Dendritic cell treated with granulocyte-macrophage colony-stimulating factor and Interleukin-4, amounts not matched to agents 40 ng/mL and 50 ng/mL, for 4 days (primary cell): ENCODE data around the gene PTGFRN.

Experiments used
- H3K27ac Mint-ChIP-seq: one replicate; pipeline ENCODE4 v1.8.0; 2022; ENCODE audit warnings: mild to moderate bottlenecking, mixed read lengths
- H3K27me3 Mint-ChIP-seq: one replicate; pipeline ENCODE4 v1.8.0; 2022; ENCODE audit warnings: mild to moderate bottlenecking, mixed read lengths
- H3K36me3 Mint-ChIP-seq: one replicate; pipeline ENCODE4 v1.8.0; 2022; ENCODE audit warnings: low read depth, mixed read lengths
- H3K4me1 Mint-ChIP-seq: one replicate; pipeline ENCODE4 v1.8.0; 2022; ENCODE audit warnings: low read depth, mixed read lengths
- H3K4me3 Mint-ChIP-seq: one replicate; pipeline ENCODE4 v1.8.0; 2022; ENCODE audit warnings: mild to moderate bottlenecking, moderate library complexity, mixed read lengths
- H3K9me3 Mint-ChIP-seq: one replicate; pipeline ENCODE4 v1.8.0; 2022; ENCODE audit warnings: mixed read lengths
- intact Hi-C: fragments of 100-400 bp; cut with micrococcal nuclease; formaldehyde crosslinking; loops from one replicate; pipeline ENCODE4 v1.15.0; 2022

Gene PTGFRN

DNA sequence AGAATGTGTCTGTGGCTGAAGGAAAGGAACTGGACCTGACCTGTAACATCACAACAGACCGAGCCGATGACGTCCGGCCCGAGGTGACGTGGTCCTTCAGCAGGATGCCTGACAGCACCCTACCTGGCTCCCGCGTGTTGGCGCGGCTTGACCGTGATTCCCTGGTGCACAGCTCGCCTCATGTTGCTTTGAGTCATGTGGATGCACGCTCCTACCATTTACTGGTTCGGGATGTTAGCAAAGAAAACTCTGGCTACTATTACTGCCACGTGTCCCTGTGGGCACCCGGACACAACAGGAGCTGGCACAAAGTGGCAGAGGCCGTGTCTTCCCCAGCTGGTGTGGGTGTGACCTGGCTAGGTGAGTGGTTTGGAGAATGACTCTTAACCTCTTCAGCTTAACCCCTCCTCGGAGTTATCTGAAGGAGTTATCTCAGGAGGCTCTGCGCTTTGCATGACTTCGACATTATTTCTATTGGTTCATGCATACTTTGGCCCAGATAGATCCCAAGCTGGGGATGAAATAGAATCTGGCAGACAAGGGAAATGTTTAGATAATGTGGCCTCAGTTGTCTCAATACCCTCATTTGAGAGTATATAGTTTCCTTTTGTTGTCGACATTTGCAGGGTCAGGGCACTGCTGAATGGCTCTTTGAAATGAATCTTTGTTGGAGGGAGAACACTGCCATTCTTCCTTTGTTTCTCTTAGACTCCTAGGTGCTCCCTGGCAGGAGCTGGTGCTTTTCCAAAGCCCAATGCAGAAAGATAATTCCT is 39.7 kb downstream of the PTGFRN start:
- Mint-ChIP-seq H3K4me3 (no peak overlapping the region), H3K27ac (no peak overlapping the region), H3K9me3 (no peaks in the 10 kb centered on the region), H3K36me3 (peaks cover 62% of the 10 kb centered on the region), H3K27me3 (peaks cover 3% of the 10 kb centered on the region), H3K4me1 (peaks cover 5% of the 10 kb centered on the region)
- intact Hi-C loops = no loop called here

DNA sequence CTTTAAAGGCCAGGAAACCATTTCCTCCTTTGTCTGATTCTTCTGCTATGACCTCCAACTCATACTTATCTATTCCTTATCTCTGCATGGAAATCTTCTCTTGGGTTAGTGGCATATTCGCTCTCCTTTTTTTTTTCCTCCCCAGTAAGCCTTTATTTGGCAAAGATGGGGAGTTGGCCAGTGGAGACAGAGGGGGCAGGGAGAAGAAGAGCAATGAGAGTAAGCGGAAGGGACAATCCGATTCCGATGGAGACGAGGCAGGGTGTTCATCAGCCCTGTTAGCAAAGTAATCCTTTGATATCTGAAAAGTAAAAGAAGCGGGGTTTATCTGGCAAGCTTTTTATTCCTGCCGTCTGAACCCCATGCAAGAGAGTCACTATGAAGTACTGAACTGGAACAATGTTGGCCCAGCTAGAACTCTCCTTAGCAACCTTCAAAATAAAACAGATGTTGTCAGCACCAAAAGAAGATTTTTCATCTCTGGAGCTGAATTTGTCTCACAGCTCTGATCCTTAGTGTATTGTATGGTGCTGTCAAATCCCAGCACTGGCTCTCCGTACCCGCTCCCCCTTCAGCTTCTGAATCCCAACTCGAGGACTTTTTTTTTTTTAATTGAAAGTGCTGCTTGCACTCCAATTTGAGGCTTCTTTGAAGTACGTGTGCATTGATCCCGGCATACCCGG is 40.9 kb downstream of the PTGFRN start:
- no peak overlapping the region for H3K4me3 Mint-ChIP-seq
- no peak overlapping the region for H3K27ac Mint-ChIP-seq
- no peaks in the 10 kb centered on the region for H3K27me3 Mint-ChIP-seq
- H3K9me3 Mint-ChIP-seq = no peaks in the 10 kb centered on the region
- H3K36me3 Mint-ChIP-seq = peaks cover 49% of the 10 kb centered on the region
- H3K4me1 Mint-ChIP-seq = peaks cover 5% of the 10 kb centered on the region
- intact Hi-C loops = no loop called here

DNA sequence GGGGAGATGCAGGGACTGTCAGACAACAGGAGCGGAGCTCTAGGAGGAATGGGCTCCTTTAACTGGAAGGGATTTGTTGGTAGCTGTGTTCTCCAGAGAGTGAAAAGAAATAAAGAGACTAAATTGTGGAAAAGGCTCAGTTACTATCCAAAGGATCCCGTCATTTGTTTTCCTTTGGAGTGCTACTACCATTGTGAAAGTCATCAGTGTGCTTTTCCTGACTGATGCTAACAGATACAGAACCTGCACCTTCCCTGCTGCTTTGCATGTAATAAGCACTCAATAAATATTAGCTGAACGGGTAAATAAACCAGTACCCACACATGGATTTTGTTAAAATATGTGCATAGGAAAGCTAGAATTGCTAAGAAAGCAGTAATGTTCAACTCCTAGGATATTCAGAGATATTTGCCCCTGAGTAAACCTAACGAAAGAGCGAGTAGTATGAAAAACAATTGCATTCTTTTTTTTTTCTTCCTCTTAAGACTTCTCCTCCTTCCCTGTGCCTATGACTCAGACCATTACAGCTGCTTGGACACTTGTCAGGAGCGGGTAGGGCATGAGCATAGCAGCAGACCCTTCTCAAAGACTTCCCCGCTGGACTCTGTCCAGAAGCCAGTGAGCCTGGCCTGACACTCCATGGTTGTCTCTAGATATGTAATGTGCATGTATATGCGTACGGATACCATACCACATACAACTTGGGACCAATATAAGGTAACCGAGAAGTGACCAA is 41.7 kb downstream of the PTGFRN start:
- H3K27me3 Mint-ChIP-seq = no peaks in the 10 kb centered on the region
- H3K9me3 Mint-ChIP-seq = no peaks in the 10 kb centered on the region
- H3K4me3 Mint-ChIP-seq = no peak overlapping the region
- H3K27ac Mint-ChIP-seq = no peak overlapping the region
- H3K4me1 Mint-ChIP-seq = peaks cover 5% of the 10 kb centered on the region
- peaks cover 42% of the 10 kb centered on the region for H3K36me3 Mint-ChIP-seq
- intact Hi-C loops = no loop called here

DNA sequence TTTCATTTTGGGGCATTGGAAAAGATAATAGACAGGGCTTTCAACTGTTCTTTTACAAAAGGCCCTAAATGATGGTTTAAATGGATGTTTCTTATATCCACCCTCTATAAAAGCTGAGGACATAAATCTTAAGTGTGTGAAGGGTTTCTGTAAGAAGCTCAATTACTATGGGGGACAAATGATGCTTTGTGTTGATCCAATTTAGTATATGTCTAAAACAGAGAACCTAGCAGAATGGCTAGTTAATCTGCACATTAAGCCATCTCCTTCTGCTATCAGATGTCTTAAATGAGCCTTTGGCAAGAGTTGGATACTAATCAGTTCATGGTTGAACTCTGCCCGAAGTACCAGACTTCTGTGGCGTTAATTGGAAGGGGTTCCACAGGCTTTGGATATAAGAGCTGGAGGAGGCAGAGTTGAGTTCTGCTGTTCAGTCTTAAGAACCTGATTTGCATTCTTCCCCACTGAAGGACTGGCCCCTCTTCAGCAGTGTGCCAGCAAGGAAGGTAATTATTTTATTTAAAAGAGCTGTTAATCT is 43.1 kb downstream of the PTGFRN start:
- intact Hi-C loops = no loop called here
- H3K9me3 Mint-ChIP-seq = no peaks in the 10 kb centered on the region
- H3K4me3 Mint-ChIP-seq = no peak overlapping the region
- peaks cover 5% of the 10 kb centered on the region for H3K4me1 Mint-ChIP-seq
- H3K36me3 Mint-ChIP-seq = peaks cover 30% of the 10 kb centered on the region
- no peaks in the 10 kb centered on the region for H3K27me3 Mint-ChIP-seq
- no peak overlapping the region for H3K27ac Mint-ChIP-seq

DNA sequence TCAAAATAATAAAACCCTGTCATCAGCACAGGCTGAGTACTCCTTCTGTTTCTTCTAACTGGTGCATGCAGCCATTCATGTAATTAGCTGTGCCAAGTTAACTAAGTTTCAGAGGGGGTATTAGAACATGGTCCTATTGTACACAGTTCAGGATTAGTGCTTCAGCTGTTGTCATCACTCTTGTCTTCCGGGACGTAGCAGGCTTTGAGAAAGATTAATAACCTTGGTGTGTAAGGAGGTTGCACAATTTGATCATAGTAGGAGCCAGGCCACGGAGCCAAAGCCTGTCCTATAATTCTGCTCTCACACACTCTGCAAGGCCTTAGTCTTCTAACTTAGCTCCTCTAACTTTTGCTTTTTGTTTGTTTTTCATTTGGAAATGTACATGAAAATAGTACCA is 44.7 kb downstream of the PTGFRN start:
- Mint-ChIP-seq H3K4me1 (peaks cover 5% of the 10 kb centered on the region), H3K27me3 (no peaks in the 10 kb centered on the region), H3K9me3 (no peaks in the 10 kb centered on the region), H3K36me3 (peaks cover 24% of the 10 kb centered on the region), H3K27ac (no peak overlapping the region), H3K4me3 (no peak overlapping the region)
- intact Hi-C loops = no loop called here

DNA sequence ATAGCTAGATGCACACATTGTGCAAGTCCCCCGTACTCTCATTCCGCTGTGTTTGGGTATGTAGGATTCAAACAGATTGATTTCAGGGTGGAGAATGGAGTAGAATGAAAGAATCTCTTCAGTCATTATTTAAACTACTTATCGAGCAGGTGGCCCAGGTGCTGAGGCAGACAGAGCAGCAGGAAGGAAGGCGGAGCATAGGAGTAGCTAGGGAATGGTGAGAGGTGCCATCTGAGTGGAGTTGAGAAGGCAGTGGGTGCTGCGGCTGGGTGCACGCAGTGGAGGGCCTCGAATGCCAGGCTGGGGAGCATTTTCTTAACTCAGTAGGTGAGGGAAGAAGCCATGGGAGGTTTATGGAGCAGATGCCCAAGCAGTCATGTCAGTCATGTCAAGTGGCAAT is 46.7 kb downstream of the PTGFRN start:
- Mint-ChIP-seq H3K9me3 (no peaks in the 10 kb centered on the region), H3K27ac (no peak overlapping the region), H3K4me3 (no peak overlapping the region), H3K36me3 (peaks cover 17% of the 10 kb centered on the region), H3K27me3 (peaks cover 3% of the 10 kb centered on the region), H3K4me1 (peaks cover 13% of the 10 kb centered on the region)
- intact Hi-C loops = no loop called here

DNA sequence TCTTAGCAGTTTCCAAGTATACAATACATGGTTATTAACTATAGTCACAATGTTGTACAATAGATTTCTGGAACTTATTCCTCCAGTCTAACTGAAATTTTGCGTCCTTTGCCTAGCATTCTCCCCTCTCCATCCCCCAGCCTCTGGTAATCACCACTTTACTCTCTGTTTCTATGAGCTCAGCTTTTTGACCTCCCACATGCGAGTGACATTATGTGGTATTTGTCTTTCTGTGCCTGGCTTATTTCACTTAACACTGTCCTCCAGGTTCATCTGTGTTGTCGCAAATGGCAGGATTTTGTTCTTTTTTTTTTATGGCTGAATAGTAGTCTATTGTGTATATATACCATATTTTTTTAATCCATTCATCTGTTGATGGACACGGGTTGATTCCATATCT is 47.9 kb downstream of the PTGFRN start:
- Mint-ChIP-seq H3K36me3 (peaks cover 11% of the 10 kb centered on the region), H3K27me3 (peaks cover 3% of the 10 kb centered on the region), H3K27ac (no peak overlapping the region), H3K4me3 (no peak overlapping the region), H3K4me1 (peaks cover 8% of the 10 kb centered on the region), H3K9me3 (no peaks in the 10 kb centered on the region)
- intact Hi-C loops = no loop called here

DNA sequence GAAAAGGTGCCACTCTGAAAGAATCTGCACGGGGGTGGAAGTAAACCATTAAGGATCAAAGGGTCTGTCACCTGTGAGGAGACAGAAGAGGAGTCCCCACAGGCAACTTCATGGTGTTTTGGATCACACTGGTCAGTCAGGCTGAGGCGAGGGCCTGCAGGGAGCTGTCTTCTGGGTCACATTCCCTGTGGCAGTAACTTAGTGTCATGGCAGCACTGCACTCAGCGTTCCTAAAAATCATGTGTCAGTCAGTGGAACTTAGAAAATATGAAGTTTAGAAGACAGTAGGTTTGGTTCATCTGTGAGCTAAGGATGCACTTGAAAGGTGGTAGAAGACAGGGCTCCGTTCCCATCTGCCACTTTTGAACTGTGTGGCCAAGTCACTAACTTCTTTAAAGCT is 48.4 kb downstream of the PTGFRN start:
- no peak overlapping the region for H3K27ac Mint-ChIP-seq
- no peaks in the 10 kb centered on the region for H3K9me3 Mint-ChIP-seq
- H3K4me3 Mint-ChIP-seq = no peak overlapping the region
- peaks cover 3% of the 10 kb centered on the region for H3K27me3 Mint-ChIP-seq
- intact Hi-C loops = no loop called here
- H3K36me3 Mint-ChIP-seq = peaks cover 11% of the 10 kb centered on the region
- peaks cover 8% of the 10 kb centered on the region for H3K4me1 Mint-ChIP-seq

DNA sequence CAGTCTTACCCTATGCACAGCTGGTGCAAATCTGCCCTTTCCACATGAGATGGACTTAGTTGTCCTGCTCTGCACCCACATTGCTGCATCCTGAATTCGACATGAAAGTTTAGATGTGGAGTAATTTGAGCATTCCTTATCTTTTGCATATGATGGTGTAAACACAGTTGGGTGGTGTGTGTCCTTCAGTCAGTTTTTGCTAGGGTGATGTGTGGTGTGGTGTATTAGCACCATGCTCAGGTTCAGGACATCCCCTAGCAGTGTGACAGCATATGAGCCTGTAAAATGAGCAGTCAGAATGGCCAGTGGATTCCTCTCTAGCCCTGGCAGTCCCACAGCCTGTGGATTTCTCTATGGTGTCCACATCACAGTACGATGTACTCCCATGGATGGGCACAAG is 49.3 kb downstream of the PTGFRN start:
- intact Hi-C loops = no loop called here
- H3K27ac Mint-ChIP-seq = no peak overlapping the region
- peaks cover 11% of the 10 kb centered on the region for H3K36me3 Mint-ChIP-seq
- no peak overlapping the region for H3K4me3 Mint-ChIP-seq
- H3K9me3 Mint-ChIP-seq = no peaks in the 10 kb centered on the region
- peaks cover 3% of the 10 kb centered on the region for H3K27me3 Mint-ChIP-seq
- H3K4me1 Mint-ChIP-seq = peaks cover 8% of the 10 kb centered on the region

DNA sequence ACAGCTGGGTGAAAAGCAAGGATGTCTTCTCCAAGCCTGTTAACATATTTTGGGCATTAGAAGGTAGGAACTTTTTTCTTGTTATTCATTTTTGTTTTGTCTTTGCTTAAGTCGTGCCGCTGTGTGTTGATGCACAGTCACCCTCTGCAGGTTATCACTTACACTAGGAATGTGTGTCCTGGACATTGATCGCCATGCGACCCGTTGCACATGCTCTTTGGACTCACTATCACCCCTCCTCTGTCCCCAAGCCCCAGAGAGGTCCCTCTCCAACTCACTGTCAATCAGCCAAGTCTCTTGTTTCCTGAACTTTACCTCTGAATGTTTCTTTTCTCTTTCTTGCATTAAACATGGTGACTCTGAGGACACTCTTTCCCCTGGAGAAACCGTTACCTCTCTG is 51.9 kb downstream of the PTGFRN start:
- Mint-ChIP-seq H3K27ac (no peak overlapping the region), H3K36me3 (peaks cover 11% of the 10 kb centered on the region), H3K4me3 (no peak overlapping the region), H3K4me1 (peaks cover 8% of the 10 kb centered on the region), H3K9me3 (no peaks in the 10 kb centered on the region), H3K27me3 (peaks cover 3% of the 10 kb centered on the region)
- intact Hi-C loops = loop anchor here (10.0 kb wide), 1 partner anchor 83 kb away; no protein-coding TSS in a partner anchor

DNA sequence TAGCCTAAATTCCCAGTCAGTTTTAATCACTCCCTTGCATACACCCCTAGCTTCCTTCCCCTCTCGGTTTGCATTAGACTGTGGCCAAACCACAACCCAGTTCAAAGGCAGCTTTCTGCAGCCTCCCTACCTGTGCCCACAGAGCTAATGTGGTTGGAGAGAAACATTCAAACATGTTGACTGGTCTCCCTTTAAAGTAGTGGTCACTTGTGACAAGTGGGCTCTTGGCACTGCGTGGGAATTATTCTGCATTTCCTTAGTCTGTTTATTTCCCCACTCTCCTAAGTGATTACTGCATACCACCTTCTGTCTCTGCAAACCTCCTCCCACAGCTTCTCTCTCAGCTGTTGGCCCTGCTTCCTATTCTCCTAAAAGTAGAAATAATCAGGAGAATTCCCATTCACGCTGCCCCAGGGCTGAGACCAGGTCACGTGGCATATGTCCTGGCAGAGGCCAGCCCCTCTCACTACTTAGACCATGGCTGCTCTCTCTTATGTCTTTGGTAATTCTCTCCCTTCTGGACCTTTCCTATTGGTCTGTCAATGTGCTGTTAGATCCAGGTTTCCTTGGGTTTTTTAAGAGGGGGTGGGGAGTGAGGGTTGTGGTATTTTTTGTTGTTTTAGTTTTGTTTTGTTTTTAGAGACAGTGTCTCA is 53.4 kb downstream of the PTGFRN start:
- H3K4me3 Mint-ChIP-seq = no peak overlapping the region
- H3K4me1 Mint-ChIP-seq = peaks cover 23% of the 10 kb centered on the region
- H3K27me3 Mint-ChIP-seq = peaks cover 3% of the 10 kb centered on the region
- peaks cover 23% of the 10 kb centered on the region for H3K36me3 Mint-ChIP-seq
- no peak overlapping the region for H3K27ac Mint-ChIP-seq
- intact Hi-C loops = loop anchor here (10.0 kb wide), 1 partner anchor 82 kb away; no protein-coding TSS in a partner anchor
- no peaks in the 10 kb centered on the region for H3K9me3 Mint-ChIP-seq

DNA sequence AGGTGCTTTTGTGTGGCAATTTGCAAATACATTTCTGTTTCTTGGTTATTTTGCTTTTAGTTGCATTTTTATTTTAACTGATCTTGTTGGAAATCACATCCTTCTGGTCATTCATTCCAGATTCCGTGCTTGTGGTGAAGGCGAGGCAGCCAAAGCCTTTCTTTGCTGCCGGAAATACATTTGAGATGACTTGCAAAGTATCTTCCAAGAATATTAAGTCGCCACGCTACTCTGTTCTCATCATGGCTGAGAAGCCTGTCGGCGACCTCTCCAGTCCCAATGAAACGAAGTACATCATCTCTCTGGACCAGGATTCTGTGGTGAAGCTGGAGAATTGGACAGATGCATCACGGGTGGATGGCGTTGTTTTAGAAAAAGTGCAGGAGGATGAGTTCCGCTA is 57.1 kb downstream of the PTGFRN start:
- Mint-ChIP-seq H3K4me3 (no peak overlapping the region), H3K27ac (no peak overlapping the region), H3K36me3 (peaks cover 19% of the 10 kb centered on the region), H3K9me3 (no peaks in the 10 kb centered on the region), H3K4me1 (peaks cover 40% of the 10 kb centered on the region), H3K27me3 (no peaks in the 10 kb centered on the region)
- intact Hi-C loops = loop anchor here (10.0 kb wide), 1 partner anchor 78 kb away; no protein-coding TSS in a partner anchor

DNA sequence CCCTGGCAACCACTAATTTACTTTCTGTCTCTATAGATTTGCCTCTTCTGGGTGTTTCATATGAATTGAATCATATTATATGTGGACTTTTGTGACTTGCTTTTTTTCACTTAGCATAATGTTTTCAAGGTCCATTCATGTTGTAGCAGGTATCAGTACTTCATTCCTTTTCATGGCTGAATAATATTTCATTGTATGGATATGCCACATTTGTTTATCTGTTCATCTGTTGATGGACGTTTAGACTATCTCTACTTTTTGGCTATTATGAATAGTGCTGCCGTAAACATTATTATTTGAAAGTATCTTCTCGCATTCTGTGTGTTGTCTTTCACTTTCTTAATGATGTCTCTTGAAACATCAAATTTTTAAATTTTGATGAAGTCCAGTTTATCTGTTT is 59.0 kb downstream of the PTGFRN start:
- Mint-ChIP-seq H3K4me1 (peaks cover 57% of the 10 kb centered on the region), H3K27me3 (peaks cover 2% of the 10 kb centered on the region), H3K27ac (no peak overlapping the region), H3K4me3 (no peak overlapping the region), H3K36me3 (peaks cover 29% of the 10 kb centered on the region), H3K9me3 (no peaks in the 10 kb centered on the region)
- intact Hi-C loops = loop anchor here (10.0 kb wide), 1 partner anchor 76 kb away; no protein-coding TSS in a partner anchor
